HG03060 (cell line): ENCODE measurements around the gene TXNRD3.
A peak's percentile ranks its signal among the peaks of the same experiment; 100 is the strongest.

Experiments
- ATAC-seq: cut with Tn5 transposase; IDR thresholded peaks from one replicate; pipeline ENCODE4 v1.9.1; 2021; ENCODE audit warnings: low read depth, moderate number of reproducible peaks; ENCODE audit not compliant: unreplicated experiment

TXNRD3 gene

DNA sequence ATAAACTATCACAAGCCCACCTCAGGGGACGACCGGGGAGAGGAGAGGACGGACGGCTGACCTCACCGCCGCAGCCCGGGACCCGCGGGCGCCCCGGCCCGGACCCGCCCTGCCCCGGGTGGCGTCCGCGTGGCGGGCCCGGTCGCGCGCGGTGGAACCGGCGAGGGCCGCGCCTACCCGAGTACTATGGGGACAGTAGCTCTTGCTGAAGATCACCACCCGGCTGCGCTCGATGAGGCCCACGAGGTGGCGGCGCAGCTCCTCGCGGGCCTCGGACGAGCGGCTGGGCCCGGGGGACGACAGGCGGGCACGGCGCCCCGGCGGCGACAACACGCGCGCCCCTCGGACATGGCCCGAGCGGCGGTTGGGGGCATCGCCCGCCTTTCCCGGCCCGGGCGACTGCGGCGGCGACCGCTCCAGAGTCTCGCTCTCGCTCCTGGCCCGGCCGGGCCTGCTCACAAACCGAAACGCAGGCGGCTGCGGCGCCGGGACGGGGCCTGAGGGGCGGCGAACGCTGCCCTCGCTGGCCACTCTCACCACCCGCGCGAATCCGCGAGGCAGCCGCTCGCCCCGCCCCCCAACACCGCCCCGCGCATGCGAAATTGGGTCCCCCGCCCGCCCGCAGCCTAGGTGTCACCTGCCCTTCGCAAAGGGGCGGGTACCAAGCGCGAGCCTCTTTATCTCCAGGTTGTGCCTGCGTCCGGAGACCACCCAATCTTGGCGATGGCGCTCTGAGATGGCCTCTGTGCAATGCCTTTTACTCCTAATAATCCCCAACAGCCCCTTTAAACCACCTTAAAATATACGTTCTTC is at the start of gene TXNRD3:
TSS of gene TXNRD3 (minus strand) at position 554 of the 813 bp plus-strand sequence.
- no peak for ATAC-seq

DNA sequence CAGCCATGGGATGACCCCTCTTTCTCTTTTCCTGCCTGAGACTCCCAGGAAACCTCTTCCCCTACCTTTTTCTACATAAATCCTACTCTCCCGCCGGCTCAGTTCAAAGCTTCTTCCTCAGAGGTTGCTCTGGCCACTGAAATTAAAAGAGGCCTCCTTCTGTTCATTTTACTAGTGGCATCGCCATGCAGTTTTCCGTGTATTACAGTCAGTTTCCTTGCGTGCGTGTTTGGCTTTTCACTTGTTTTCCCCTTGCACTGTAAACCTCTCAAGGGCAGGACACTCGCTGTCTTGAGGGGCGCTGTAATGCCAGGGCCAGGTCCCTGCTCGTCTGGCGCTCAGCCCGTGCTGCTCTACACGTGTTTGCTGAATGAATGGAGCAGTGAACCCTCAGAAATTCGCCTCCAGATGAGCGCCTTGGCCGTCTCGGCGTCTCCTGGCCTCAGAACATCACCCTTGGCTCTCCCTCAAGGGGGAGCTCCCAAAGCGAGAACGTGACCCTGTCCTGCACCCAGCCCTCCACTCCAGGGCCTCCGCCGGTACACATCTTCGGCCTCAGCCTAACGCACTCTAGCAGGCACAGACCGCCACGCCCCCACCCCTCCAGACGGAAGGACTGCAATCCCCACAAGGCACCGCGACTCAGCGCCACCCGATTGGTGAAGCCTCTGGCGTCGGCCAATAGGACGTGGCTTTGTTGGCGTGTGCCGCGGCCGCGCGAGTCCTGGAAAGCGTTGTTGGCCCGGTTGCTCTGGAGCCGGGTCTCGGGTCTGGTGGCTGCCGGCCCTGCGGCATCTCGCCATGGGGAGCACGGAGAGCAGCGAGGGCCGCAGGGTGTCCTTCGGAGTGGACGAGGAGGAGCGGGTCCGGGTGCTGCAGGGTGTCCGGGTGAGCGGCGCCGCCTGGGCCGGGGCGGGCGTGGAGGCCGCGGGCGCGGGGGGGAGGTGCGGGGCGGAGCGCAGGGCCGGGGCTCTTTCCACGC is 48.9 kb upstream of the TXNRD3 start, which contains the start of gene CHCHD6:
TSS of gene CHCHD6 (plus strand) at position 729 of the 982 bp plus-strand sequence. CDS start at position 802, 73 bp downstream.
- peak; percentile 56 for ATAC-seq

DNA sequence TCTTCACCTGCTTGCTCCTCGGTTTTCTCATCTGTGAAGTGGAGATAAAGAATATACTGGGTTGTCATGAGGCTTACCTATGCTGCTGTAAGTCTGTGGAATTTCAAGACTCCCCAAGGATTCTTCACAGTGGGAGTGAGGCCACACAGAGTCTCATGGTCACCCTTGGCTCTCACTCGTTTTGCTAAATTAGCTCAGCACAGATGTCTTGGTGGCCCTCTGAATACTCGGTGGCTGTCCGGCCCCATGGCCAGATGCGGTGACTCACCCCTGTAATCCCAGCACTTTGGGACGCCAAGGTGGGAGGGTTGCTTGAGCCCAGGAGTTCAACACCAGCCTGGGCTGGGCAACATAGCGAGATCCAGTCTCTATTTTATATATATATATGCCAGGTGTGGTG is 44.1 kb upstream of the TXNRD3 start:
- ATAC-seq: no peak

DNA sequence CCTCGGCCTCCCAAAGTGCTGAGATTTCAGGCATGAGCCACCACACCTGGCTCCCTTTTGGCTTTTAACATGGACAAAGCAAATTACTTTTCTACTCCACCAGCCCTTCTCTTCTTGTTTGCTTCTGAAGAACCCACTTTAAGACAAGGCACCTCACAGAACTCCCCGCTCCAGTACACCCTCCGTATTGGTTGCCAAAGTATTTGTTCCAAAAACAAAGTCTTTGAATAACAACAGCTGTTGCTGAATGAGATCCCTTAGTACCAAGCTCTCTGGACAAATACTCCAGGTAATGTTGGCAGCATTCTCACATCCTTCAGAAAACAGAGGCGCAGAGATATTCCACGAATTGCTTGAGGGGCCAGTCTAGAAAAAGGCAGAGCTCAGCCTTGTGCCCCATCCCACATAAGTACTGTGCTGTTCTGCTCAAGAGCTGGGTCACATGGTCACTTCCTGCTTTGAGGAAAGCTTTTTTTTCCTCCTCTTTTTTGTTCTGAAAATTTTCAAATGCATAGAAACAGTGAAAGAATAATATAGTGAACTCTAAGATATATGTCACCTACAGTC is 41.9 kb upstream of the TXNRD3 start:
- no peak for ATAC-seq

DNA sequence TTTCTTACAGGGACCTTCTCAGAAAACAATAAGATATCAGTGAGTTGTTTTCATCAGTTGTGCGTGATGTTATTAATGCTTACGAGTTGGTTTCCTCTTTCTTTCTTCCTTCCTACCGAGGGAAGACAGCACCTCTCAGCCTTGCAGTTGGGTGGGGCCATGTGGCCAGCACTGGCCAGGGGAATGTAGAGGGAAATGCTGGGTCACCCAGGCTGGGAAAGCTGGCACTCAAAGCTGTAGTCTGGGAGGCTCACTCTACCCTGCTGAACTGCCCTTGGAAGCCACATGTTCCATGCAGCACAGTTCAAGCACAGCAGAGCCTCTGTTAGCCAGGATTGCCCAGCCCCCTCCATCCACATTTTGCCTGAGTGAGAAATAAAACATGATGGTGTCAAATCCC is 39.0 kb upstream of the TXNRD3 start:
- ATAC-seq: no peak

DNA sequence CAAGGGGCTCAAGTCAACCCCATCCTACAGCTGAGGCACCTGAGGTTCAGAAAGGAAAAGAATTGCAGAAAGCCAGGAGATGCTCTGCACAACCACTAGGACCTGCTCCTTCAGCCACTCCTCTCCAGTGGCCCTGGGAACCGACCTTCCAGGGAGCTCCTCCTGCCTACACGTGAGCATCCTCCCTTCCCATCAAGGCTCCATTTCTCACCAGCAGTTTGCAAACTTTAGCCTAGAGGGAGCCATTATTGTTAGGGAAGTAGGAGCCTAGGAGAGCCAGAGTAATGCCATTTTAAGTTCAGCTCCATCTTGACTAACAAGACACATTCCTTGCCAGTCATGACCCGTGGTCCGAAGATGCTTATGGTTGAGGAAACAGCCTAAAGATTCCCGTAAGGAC is 37.9 kb upstream of the TXNRD3 start:
- no peak for ATAC-seq

DNA sequence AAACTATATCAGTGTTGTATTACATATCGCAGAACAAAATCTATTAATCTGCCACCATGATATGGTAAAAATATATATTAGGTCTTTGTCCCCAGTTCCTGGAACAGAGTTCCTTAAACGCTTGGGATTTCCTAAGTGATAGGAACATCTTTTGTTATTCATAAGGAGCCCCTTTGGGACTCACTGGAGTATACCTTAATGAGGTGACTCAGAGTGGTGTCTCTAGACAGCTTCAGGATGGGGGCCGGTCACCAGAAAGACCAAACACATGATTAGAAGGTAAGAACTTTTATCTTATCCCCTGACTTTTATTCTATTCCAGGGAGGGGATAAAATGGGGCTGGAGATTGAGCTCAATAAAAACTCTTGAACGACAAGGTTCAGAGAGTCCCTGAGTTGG is 36.8 kb upstream of the TXNRD3 start:
- ATAC-seq: no peak

DNA sequence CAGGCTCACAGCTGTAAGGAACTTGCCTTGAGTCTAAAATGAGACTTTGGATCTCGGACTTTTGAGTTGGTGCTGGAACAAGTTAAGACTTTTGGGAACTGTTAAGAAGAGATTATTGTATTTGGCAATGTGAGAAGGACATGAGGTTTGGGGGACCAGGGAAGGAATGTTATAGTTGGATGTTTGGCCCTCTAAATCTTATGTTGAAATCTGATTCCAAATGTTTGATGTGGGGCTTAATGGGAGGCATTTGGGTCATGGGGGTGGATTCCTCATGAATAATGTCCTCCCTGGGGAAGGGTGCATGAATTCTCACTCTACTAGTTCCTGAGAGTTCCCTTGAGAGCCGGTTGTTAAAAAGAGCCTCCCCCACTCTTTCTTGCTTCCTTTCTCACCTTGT is 30.6 kb upstream of the TXNRD3 start:
- ATAC-seq: no peak

DNA sequence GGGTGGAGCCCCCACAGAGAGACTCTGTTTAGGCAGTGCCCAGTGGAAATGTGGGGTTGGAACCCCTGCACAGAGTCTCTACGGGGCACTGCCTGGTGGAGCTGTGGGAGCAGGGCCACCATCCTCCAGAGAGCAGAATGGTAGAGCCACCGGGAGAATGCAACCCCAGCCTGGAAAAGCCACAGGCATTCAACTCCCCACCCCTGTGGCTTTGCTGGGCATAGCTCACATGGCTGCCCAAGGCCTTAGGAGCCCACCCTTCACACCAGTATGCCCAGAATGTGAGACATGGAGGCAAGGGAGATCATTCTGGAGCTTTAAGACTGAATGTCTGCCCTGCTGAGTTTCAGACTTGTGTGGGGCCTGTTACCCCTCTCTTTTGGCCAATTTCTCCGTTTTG is 30.1 kb upstream of the TXNRD3 start:
- no peak for ATAC-seq

DNA sequence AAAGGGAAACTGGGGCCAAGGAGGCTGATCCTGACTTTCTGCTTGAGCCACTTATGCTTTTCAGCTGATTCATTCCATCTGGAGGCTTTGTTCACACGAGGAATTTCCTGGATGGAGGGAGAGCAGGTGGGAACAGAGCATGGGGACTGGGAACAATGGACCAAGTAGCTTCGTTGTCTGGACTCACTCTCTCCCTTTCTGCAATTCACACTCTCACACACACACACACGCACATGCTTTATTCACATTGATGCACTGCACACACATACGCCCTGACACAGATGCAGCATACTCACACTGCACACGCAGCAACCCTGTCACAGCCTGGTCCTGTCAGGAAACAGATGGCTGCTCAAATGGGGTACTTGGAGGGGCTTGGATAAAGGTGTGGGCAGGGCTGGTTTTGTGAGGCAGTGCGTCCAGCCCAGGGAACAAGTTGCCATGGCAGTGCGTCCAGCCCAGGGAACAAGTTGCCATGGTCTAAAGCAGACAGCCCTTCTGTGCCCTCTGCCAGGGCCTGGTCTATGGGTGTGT is 29.4 kb upstream of the TXNRD3 start:
- no peak for ATAC-seq

DNA sequence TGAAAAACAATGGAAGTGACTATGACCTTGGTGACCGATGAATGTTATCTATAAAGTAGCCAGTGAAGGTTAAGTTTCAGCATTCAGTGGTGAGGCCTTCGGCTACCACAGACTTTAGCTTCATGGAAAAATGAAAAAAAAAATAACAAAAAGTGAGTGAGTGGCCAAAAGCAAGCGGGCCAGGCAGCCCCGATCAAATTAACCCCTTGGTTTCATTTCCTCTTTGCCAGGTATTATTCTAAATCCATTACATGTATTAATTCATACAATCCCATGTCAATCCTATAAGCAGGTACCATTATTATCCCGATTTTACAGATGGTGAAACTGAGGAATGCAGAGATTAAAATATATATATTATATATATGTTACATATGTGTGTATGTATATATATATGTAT is 28.1 kb upstream of the TXNRD3 start:
- no peak for ATAC-seq

DNA sequence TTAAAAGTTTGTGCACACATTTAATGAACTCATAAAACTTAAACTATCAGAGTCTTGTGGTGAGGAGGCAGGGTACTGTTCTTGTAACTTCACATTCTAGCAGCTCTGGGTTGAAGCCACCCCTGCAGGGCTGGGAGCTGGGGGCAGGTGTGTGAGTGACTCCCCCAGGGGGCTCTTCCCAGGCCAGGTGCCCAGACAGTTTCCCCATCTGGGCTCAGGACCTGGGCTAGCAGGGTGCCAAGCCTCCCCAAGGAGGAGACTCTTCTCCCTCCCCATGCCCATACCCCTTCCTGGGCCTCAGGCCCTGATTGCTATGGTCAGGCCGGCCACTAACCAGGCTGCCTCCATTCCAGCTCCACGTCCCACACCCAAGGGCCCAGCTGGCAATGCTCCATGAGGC is 27.1 kb upstream of the TXNRD3 start:
- ATAC-seq: no peak

DNA sequence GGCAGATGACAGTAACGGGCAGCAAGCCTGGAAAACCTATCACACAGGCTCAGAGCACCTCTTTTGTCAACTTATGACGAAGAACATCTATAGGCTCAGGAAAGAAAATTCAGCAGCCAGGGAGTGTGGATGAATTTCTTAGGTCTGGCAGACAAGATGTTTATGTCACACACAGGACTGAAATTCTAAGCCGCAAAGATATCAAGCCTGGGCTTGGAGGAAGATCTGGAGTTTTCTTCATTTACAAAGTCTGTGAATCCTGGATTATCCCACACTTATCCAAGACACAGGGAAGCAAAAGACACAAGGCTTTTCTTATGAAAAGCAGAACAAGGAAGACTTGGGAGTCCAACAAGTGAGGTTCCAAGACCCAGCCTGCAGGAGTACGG is 25.7 kb upstream of the TXNRD3 start:
- no peak for ATAC-seq

DNA sequence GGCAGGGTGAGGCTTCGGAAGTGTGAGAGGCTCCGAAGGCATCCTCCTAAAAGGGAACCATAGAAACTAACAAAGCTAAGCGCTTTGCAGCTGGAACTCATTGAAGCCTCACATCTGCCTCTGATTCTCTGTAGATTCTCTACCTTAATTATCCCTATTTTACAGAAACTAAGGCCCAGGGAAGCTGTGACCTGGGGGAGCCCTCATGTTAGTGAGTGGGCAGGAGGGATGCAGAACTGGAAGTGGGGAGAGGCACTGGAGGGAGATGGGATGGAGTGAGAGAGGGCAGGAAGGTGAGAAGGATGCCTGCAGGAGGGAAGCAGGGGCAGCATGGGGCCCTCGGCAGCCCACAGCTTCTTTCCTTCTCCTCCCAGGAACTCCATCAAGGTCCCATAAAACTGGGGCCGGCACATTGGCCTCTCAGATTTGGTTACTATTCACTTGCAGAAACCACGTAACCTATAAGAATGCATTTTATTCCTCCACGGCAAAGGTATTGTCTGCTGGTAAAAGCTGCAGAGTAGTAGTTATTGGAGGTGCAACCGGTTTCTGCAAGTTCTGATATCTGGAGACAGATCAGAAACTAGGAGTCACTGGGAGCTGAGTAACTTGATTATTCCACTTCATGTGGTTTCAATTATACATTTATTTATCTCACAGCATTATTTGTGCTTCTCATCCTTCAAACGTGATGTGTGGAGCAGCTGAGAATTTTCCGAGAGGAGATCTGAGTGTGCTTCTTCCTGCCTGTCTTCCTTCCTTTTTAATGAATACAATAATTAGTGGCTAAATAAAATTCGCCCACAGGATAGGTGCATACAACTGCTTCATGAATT is 25.1 kb upstream of the TXNRD3 start:
- ATAC-seq: no peak

DNA sequence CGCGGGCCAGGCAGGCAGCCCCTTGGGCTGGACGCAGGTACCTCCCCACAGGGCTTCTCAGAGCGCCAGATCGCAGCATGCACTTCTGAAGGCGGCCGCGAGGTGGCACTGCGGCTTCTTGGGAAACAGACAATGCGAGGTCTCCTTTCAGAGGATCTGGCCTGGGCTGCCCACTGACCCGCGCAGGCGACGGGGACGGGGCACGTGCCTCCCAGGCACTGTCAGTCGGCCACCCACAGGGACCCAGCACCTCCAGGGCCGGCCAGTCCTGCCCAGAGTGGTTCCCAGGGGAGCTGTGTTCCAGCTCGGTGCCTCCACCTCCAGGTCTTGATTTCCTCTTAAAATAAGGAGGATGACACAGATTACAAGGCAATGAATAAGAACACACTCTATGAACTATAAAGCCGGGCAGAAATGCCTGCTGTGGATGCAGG is 24.4 kb upstream of the TXNRD3 start:
- ATAC-seq: no peak

DNA sequence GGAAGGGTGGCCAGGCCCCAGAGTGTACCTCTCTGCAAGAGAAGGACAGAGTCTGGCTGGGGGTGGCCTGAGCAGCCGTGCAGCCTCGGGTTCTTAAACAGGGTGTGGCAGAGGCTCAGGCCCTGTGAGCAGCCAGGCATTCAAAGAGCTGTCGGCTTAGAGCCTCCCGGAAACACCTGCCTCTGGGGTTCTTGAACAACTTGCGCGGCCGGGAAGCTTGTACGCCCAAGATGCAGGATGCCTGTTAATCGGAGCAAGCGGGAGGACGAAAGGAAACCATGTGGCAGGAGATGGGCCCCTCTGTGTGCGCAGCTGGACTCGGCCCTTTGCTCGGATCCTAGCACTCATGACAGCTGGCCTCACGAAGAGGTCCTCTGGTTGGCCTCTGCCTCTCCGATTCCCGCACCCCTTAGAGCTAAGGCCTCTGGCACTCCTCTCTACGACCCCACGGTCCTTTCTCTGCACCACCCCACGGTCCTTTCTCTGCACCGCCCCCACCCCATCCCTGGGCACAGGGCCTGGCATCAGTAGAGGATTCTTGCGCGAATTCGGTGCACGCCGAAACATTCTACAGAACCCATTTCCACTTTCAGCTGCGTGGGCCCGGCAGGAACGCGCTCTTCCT is 23.9 kb upstream of the TXNRD3 start:
- no peak for ATAC-seq

DNA sequence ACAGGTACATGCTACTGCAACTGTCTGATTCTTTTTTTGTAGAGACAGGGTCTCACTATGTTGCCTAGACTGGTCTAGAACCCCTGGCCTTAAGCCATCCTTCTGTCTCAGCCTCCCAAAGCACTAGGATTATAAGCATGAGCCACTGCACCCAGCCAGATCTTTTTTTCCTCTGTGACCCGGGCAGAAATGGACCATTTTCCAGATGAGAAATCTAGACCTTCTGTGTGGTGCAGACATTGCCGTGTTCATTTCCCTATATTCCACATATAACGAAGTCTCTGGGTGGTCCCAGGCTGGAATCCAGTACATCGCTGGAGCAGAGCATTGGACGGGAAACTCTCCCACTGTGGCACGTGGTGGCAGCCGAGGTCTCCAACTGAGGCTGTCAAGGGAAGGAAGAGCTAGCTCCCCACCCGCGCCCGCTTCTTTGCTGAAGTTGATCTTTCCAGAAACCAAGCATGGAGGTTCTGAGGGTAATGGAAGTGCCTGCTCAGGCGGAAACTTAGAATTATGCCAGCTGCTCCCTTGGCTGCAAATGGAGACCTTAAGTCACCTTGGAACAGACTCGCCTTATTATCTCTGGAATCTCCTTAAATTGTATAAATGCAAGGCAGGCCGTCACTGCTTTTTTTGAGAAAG is 23.1 kb upstream of the TXNRD3 start:
- no peak for ATAC-seq

DNA sequence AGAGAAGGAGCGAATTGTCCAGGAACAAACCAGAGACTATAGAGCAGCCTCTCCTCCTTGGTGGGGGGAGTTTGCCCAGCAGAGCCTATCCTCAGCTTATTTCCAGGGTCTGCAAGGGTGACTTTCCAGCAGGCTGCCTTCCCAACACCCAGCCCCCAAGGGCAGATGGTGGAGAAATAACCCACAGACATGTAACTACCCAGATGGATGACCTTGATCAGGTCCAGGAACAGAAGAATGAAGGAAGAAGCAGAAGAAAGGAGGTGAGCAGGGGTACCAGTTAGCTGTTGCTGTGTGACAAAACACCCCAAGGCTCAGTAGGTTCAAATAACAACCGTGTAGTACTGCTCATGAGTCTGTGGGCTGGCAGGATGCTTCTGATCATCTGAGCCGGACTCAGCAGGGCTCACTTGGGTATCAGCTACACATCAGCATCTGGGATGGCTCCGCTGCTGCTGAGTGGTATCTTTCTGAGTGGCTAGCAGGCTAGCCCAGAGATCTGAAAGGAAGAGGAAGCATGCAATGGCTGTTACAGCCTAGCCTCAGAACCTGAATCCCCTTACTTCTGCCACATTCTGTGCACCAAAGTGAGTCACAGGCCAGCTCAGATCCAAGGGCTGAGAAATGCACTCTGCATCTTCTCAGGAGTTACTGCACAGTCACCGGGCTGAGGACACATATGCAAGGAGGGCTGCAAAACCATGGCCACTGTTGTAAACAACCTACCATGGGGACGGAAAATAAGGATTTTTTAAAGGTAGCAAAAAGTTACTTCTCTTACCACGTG is 22.2 kb upstream of the TXNRD3 start:
- no peak for ATAC-seq
